ENCODE data around the gene PTPRN2.

The PTPRN2 gene

DNA sequence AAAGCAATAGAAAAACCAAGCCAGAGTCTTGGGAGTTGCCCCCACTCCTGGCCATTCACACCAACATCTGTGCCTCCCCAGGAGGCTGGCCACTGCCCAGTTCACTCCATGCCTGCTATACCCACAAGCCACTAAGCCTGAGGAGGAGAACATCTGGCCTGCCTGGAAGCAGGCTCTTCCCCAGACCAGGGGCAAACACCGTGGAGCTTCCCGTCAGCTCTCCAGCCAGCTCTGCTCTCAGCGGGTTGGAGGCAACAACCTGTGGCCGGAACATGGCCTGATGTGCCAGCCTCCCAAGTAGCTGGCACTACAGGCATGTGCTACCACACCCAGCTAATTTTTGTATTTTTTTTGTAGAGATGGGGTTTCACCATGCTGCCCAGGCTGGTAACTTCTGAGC is 9.1 kb upstream of the PTPRN2 start:
- H3K9me3 ChIP-seq (ENCODE audit: control insufficient read depth, low read length): no peaks in the 10 kb centered on the region
- no peak overlapping the region for H3K4me3 ChIP-seq (ENCODE audit: low read length)
- H3K36me3 ChIP-seq (ENCODE audit: control insufficient read depth, insufficient read depth, low read length): no peaks in the 10 kb centered on the region
- no peaks in the 10 kb centered on the region for H3K4me1 ChIP-seq (ENCODE audit: control insufficient read depth, insufficient read depth, low read length)
- H3K9ac ChIP-seq (ENCODE audit: low read length): no peak overlapping the region
- no peaks in the 10 kb centered on the region for H3K27me3 ChIP-seq (ENCODE audit: control insufficient read depth, insufficient read depth, low read length)

DNA sequence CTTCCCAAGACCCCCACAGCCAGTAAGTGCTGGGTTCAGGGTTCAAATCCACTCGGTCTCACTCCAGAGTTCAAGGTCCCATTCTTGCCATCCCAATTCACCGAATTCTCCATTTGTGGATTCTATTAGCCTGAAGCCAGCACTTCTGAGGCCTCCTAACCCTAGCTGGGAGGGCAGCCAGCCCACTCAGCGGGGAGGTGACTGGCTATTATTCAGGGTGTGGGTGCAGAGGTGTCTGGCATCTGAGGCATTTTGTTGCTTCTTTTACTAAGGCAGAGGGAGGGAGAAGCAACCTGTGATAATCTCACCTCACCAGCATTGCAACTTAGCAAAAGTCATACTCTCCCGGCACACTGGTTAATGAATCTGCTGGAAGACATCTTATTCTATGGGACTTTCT is 8.7 kb upstream of the PTPRN2 start:
- H3K4me3 ChIP-seq (ENCODE audit: low read length): no peak overlapping the region
- H3K9ac ChIP-seq (ENCODE audit: low read length): no peak overlapping the region
- H3K27me3 ChIP-seq (ENCODE audit: control insufficient read depth, insufficient read depth, low read length): no peaks in the 10 kb centered on the region
- H3K9me3 ChIP-seq (ENCODE audit: control insufficient read depth, low read length): no peaks in the 10 kb centered on the region
- H3K36me3 ChIP-seq (ENCODE audit: control insufficient read depth, insufficient read depth, low read length): no peaks in the 10 kb centered on the region
- no peaks in the 10 kb centered on the region for H3K4me1 ChIP-seq (ENCODE audit: control insufficient read depth, insufficient read depth, low read length)

DNA sequence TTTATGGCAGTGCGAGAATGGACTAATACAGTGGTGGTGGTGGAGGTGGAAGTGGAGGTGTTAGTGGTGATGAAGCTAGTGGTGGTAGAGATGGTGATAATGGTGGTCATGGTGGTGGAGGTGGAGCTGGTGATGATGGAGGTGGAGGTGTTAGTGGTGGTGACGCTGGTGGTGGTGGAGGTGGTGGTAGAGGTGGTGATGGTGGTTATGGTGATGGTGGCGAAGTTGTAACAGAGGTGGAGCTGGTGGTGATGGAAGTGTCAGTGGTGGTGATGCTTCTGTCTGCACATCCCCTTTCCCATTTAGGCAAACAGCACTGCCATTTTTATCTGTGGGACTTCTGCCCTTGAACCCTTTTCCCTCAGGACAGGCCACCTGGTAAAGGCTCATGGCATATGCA is 7.4 kb upstream of the PTPRN2 start:
- no peaks in the 10 kb centered on the region for H3K9me3 ChIP-seq (ENCODE audit: control insufficient read depth, low read length)
- H3K36me3 ChIP-seq (ENCODE audit: control insufficient read depth, insufficient read depth, low read length): no peaks in the 10 kb centered on the region
- H3K4me3 ChIP-seq (ENCODE audit: low read length): no peak overlapping the region
- peaks cover 7% of the 10 kb centered on the region for H3K4me1 ChIP-seq (ENCODE audit: control insufficient read depth, insufficient read depth, low read length)
- H3K27me3 ChIP-seq (ENCODE audit: control insufficient read depth, insufficient read depth, low read length): no peaks in the 10 kb centered on the region
- H3K9ac ChIP-seq (ENCODE audit: low read length): no peak overlapping the region

DNA sequence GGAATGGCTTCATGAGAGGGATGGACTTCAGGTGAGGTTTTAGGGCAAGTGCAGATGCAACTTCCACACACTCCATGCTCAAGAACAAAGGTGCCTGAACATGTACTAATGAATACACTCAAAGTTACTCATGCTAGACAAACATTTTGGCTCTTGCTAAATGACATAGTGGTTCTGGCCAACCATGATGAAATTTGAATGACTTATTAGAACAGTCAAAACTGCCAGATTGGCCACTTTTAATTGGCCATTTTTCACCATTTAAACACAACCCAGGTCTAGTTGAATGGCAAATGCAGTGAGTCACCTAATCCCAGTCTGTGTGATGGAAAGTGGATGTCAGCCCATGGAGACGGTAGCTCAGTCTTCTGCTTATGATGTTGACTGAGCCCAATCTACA is 4.9 kb upstream of the PTPRN2 start:
- Histone ChIP-seq H3K27me3 (ENCODE audit: control insufficient read depth, insufficient read depth, low read length) (no peaks in the 10 kb centered on the region), H3K9me3 (ENCODE audit: control insufficient read depth, low read length) (no peaks in the 10 kb centered on the region), H3K4me1 (ENCODE audit: control insufficient read depth, insufficient read depth, low read length) (peaks cover 27% of the 10 kb centered on the region), H3K36me3 (ENCODE audit: control insufficient read depth, insufficient read depth, low read length) (no peaks in the 10 kb centered on the region), H3K4me3 (ENCODE audit: low read length) (no peak overlapping the region), H3K9ac (ENCODE audit: low read length) (no peak overlapping the region)

DNA sequence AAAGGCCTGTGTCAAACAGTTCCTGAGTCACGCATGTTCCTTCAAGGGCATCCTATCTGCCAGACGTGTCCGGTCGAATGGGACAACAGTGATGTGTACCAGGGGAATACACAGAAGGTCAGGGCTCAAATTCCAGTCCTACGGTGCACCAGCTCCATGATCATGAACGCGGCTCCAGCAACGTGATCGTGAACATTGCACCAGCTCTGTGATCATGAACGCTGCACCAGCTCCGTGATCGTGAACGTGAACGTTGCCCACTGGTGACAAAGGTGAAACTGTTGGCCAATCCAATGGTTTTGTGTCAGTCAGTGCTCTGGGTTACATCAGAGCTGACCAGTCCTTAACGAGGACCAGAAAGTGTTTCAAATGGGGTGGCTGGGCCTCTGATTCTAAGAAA is 4.3 kb upstream of the PTPRN2 start:
- H3K9me3 ChIP-seq (ENCODE audit: control insufficient read depth, low read length): no peaks in the 10 kb centered on the region
- H3K9ac ChIP-seq (ENCODE audit: low read length): no peak overlapping the region
- H3K27me3 ChIP-seq (ENCODE audit: control insufficient read depth, insufficient read depth, low read length): no peaks in the 10 kb centered on the region
- H3K4me3 ChIP-seq (ENCODE audit: low read length): no peak overlapping the region
- no peaks in the 10 kb centered on the region for H3K36me3 ChIP-seq (ENCODE audit: control insufficient read depth, insufficient read depth, low read length)
- peaks cover 27% of the 10 kb centered on the region for H3K4me1 ChIP-seq (ENCODE audit: control insufficient read depth, insufficient read depth, low read length)

DNA sequence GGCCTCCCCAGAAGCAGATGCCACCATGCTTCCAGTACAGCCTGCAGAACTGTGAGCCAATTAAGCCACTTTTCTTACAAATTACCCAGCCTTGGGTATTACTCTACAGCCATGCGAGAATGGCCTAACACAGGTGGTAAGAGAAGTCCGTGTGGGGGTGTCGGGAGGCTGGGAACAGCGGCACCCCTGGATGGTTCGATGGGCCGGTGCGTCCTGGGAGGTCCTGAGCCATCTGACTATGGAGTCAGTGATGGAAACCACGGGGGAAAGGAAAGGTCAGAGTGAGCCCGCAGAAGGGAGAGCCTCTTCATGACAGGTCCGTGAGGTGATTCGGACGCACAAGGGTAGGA is 2.5 kb upstream of the PTPRN2 start:
- Histone ChIP-seq H3K27me3 (ENCODE audit: control insufficient read depth, insufficient read depth, low read length) (no peaks in the 10 kb centered on the region), H3K4me1 (ENCODE audit: control insufficient read depth, insufficient read depth, low read length) (peaks cover 32% of the 10 kb centered on the region), H3K9ac (ENCODE audit: low read length) (no peak overlapping the region), H3K36me3 (ENCODE audit: control insufficient read depth, insufficient read depth, low read length) (no peaks in the 10 kb centered on the region), H3K4me3 (ENCODE audit: low read length) (no peak overlapping the region), H3K9me3 (ENCODE audit: control insufficient read depth, low read length) (no peaks in the 10 kb centered on the region)

DNA sequence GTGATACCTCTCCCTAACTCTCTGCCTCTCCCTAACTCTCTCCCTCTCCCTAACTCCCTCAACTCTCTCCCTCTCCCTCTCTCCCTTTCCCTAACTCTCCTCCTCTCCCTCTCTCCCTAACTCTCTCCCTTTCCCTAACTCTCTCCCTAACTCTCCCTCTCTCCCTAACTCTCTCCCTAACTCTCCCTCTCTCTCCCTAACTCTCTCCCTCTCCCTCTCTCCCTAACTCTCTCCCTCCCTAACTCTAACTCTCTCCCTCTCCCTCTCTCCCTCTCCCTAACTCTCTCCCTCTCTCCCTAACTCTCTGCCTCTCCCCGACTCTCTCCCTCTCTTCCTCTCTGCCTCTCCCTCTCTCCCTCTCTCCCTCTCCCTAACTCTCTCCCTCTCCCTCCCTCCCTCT is 2.0 kb upstream of the PTPRN2 start:
- Histone ChIP-seq H3K4me3 (ENCODE audit: low read length) (no peak overlapping the region), H3K27me3 (ENCODE audit: control insufficient read depth, insufficient read depth, low read length) (no peaks in the 10 kb centered on the region), H3K9me3 (ENCODE audit: control insufficient read depth, low read length) (no peaks in the 10 kb centered on the region), H3K4me1 (ENCODE audit: control insufficient read depth, insufficient read depth, low read length) (peaks cover 37% of the 10 kb centered on the region), H3K36me3 (ENCODE audit: control insufficient read depth, insufficient read depth, low read length) (no peaks in the 10 kb centered on the region), H3K9ac (ENCODE audit: low read length) (no peak overlapping the region)

DNA sequence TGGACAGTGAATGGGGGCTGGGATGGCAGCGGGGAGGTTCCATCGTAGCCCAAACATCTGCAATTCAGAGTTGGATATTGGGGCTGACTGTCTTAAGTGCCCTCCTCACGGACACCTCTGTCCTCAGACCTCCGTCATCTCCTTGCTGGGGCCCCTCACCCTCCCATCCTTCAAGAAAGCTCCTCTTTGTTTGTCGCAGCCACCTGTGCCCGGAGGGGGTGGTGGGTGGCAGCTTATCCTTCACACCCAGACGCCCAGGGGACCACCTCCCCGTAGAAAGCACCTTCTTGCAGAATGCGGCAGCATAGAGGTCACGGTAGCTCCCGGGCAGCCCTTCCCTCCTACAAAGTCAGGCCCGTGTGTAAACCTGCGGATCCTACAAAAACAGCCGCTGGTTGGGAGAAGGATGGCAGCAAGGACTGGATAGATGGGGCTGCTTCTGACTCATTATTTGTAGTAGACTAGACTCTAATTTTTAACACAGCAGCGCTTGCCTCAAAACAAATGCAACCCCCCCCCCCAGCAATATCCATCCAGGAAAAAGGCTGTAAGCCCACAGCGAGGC is 1.3 kb upstream of the PTPRN2 start:
- H3K4me3 ChIP-seq (ENCODE audit: low read length): no peak overlapping the region
- no peak overlapping the region for H3K9ac ChIP-seq (ENCODE audit: low read length)
- no peaks in the 10 kb centered on the region for H3K27me3 ChIP-seq (ENCODE audit: control insufficient read depth, insufficient read depth, low read length)
- H3K4me1 ChIP-seq (ENCODE audit: control insufficient read depth, insufficient read depth, low read length): peaks cover 44% of the 10 kb centered on the region
- H3K9me3 ChIP-seq (ENCODE audit: control insufficient read depth, low read length): no peaks in the 10 kb centered on the region
- H3K36me3 ChIP-seq (ENCODE audit: control insufficient read depth, insufficient read depth, low read length): no peaks in the 10 kb centered on the region

DNA sequence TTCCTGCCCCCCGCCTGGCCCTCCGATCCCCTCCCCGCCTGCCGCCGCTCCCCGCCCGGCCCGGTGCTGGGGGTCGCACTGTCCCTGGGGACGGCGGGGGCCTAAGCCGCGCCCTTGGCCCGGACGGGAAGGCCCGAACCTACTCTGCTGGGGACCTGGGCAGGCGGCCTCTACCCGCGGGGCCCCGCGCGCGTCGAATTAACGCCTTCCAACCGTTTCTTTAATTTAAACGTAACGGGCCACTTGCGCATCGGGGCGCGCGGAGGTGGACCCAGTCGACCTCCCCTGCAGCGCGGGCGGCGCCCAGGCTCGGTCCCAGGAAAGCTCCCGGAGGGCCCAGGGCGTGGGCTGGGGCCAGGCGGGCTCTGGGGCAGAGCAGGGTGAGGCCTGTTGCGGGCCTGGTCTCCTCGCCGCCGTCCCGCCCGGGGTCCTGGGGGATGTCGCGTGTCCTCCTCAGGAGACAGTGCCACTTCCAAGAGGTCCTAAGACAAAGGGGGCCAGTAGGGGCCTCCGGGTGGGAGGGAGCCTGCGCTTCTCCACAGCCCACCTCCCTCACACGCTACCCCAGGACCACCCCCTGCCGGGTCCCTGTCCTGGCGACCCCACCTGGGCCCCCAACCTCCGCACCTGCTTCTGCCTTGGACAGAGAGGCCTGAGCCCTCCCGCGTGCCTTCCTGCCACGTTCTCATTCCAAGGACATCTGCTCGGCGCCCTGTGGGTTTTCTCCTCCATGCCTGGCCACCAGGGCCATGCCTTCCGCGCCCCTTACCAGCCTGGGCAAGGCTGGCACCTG is 658 bp upstream of the PTPRN2 start:
- Histone ChIP-seq H3K9ac (ENCODE audit: low read length) (no peak overlapping the region), H3K9me3 (ENCODE audit: control insufficient read depth, low read length) (no peaks in the 10 kb centered on the region), H3K36me3 (ENCODE audit: control insufficient read depth, insufficient read depth, low read length) (no peaks in the 10 kb centered on the region), H3K27me3 (ENCODE audit: control insufficient read depth, insufficient read depth, low read length) (no peaks in the 10 kb centered on the region), H3K4me1 (ENCODE audit: control insufficient read depth, insufficient read depth, low read length) (peaks cover 51% of the 10 kb centered on the region), H3K4me3 (ENCODE audit: low read length) (no peak overlapping the region)

DNA sequence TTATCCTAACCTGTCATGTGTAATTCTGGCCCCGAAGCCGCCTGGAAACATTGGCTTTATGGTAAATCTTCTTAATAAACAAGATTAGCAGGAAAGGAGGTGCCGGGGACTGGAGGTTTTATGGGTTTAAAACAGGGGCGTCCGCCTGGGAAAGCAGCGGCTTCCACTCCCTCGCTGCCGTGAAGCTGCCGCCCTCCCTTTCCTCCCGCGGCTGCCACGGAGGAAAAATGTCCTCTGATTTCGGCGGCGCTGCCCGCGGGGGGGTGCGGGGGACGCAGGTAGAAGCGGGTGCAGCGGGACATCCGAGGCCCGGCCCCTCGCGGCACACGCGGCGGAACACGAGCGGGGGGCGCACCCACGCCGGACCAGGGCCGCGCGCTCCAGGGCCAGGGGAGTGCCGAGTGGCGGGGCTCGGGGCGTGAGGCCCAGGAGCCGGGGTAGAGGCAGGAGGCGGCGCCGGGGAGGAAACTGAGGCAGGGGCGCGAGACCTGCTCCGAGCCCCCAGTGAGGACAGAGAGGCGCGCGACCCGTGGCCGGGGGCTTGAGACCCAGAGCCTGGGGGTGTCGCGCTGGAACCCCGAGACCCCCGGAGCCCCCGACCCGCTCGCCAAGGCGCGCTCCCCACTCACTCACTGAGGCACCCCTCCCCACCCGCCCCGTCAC is 993 bp downstream of the PTPRN2 start:
- Histone ChIP-seq H3K9me3 (ENCODE audit: control insufficient read depth, low read length) (no peaks in the 10 kb centered on the region), H3K36me3 (ENCODE audit: control insufficient read depth, insufficient read depth, low read length) (no peaks in the 10 kb centered on the region), H3K4me1 (ENCODE audit: control insufficient read depth, insufficient read depth, low read length) (peaks cover 59% of the 10 kb centered on the region), H3K4me3 (ENCODE audit: low read length) (peak overlapping the region; percentile 17), H3K9ac (ENCODE audit: low read length) (peak overlapping the region; percentile 65), H3K27me3 (ENCODE audit: control insufficient read depth, insufficient read depth, low read length) (no peaks in the 10 kb centered on the region)

DNA sequence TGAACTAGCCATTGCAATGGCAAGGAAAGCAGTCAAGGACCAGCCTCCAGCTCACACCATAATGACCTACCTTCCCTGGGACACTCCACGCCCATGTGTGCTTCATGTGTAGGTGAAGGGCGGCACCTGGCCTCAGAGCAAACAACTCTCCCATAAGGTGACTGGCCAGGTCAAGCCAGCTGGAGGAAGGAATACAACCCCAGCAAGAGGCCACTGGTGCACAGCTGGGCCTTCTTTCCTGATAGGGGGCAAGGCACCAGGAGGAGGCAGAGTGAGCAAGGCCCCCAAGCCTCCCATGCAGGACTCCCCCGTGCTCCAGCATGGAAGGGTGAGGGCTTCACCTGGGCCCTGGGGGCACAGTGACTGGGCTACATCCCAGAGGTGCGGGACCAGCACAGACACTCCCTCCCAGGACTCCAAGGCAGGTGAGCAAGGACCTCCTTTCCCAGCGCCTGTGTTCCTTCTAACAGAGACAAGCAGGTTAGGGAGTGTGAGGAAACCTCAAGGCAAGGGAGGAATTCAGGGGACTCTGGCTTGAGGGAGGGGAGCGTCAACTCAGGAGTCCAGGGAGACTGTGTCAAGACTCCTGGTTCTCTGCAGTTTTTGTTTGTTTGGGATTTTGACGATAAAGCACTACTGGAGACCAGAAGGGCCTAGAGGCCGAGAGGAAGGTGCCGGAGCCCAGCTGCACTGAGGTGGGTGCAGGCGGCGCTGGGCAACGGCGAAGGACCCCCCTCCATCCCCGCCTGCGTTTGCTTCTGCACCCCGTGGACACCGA is 1.7 kb downstream of the PTPRN2 start:
- peak overlapping the region; percentile 17 for H3K4me3 ChIP-seq (ENCODE audit: low read length)
- peak overlapping the region; percentile 65 for H3K9ac ChIP-seq (ENCODE audit: low read length)
- H3K4me1 ChIP-seq (ENCODE audit: control insufficient read depth, insufficient read depth, low read length): peaks cover 64% of the 10 kb centered on the region
- no peaks in the 10 kb centered on the region for H3K9me3 ChIP-seq (ENCODE audit: control insufficient read depth, low read length)
- no peaks in the 10 kb centered on the region for H3K36me3 ChIP-seq (ENCODE audit: control insufficient read depth, insufficient read depth, low read length)
- no peaks in the 10 kb centered on the region for H3K27me3 ChIP-seq (ENCODE audit: control insufficient read depth, insufficient read depth, low read length)

DNA sequence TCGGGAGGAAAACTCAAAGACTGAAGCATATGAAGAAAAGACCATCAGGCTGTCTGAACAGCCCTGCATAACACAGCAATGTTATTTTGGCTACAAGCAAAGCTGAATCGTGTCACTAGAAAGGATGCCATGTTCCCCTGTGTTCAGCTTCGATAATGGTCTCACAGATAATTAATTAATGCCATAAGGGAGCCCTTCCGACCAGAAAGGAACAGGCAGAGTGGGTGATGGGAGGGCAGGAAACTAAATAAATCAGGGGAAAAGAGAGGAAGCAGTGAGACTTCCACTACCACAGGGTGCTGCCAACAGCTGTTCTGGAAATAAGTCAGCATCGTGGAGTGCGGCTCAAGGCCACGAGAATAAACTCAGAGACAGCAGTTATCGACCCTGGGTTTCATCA is 3.2 kb downstream of the PTPRN2 start:
- H3K4me3 ChIP-seq (ENCODE audit: low read length): no peak overlapping the region
- peaks cover 65% of the 10 kb centered on the region for H3K4me1 ChIP-seq (ENCODE audit: control insufficient read depth, insufficient read depth, low read length)
- no peaks in the 10 kb centered on the region for H3K36me3 ChIP-seq (ENCODE audit: control insufficient read depth, insufficient read depth, low read length)
- no peaks in the 10 kb centered on the region for H3K27me3 ChIP-seq (ENCODE audit: control insufficient read depth, insufficient read depth, low read length)
- peaks cover 3% of the 10 kb centered on the region for H3K9me3 ChIP-seq (ENCODE audit: control insufficient read depth, low read length)
- no peak overlapping the region for H3K9ac ChIP-seq (ENCODE audit: low read length)

All from mucosa of stomach (tissue), 1 donor.